Measurements from ENCODE around the gene GNAQ.
"Not testable (repeated sequence)": the region's sequence is repeated elsewhere in the genome, so short reads cannot be mapped to it uniquely, and the experiment has no call there.

GNAQ gene

GRCh38 chr9:77896938-77897667, 134.5 kb downstream of the GNAQ start:
- peak; percentile 44 for DNase-seq

DNA sequence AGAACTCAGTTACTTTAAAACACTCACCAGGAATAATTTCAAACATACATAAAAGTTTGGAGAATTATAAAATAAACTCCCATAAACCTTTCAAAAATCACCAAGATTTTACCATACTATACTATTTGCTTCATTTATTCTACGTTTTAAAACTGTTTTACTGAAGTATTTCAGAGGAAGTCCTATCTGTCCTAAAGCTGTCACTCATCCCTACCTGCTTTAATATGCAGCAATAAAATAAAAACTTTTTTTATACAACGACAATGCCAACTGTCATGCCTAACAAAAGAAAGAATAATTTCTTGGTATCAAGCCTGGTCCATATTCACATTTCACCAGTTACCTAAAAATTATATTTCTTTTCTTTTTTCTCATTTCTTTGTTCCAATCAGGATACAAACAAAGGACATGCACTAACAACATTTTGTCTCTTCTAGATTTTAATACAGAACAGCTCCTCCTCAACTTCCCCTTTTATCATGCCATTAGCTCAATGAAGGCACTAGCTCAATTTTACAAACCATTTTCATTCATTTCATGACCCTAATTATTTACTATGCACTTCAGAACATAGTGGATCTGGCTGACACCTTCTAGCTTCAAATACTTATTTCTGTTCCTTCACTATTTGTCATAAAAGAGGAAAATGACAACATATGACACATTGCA, 135.2 kb downstream of the GNAQ start:
- no peak for DNase-seq

DNA sequence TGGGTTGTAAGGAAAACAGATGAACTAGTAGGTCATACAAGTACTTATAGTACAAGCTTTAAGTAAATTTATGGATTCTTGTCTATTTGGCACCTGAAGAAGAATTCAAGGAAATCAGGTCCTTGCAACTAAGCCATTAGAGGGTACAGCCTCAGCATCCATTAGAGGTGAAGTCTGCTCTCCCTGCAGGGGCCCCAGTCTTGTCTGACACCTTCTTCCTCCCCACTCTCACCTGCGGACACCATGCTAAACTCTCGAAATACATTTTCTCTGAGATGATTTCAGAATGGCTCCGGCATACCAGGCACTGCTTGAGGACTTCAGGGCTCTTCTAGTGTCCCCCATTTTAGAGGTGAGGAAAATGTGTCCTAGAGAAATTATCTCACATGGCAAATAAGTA, 137.9 kb downstream of the GNAQ start:
- no peak for DNase-seq

GRCh38 chr9:77892955-77893514, 138.6 kb downstream of the GNAQ start:
- no peak for DNase-seq

DNA sequence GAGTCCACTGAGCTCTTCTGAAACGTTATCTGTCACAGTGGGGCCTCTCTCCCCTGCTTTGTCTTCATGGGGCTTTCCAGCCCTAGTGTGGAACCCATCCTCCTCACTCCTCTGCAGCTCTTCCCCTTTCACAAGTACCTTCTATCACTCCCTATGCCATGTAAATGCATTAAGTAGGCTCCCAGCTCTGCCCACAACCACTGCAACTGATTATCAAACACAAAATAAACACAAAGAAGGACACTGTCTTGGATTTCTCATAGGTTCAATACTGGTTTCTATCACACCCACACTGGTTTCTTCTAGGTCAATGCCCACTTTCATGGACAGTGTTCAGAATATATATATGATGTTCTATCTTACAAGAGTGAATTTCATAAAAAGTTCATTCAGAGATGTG, 139.4 kb downstream of the GNAQ start:
- DNase-seq = no peak

DNA sequence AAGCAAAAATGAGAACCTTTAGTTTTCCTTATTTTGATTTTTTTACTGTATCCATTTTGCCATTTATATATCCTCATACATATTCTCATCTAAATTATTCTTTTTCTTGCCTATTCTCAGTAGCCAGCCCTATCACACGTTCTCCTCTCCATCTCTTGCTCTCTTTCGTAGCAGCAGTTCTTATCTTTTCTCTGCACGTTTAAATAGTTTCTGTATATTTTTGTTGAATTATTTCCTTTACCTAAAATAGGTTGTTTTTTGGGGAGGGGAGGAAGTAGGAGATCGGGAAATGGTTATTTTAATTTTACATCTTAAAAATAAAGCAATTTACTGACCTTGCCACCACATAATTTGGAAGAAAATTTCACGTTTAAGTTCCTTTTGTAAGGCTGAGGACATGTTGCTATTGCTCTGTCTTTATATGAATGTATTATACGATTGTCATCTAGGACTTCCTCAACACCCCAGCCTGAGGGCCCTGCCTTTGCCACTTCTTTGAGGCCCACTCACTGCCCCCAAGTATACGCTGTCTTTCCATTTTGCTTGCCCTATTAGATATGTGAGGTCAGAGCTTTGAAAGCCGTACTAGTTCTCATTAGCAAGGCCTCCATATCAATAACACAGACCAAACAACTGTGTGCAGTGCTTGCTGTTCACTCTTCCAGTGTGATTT, 140.3 kb downstream of the GNAQ start:
- DNase-seq = no peak

DNA sequence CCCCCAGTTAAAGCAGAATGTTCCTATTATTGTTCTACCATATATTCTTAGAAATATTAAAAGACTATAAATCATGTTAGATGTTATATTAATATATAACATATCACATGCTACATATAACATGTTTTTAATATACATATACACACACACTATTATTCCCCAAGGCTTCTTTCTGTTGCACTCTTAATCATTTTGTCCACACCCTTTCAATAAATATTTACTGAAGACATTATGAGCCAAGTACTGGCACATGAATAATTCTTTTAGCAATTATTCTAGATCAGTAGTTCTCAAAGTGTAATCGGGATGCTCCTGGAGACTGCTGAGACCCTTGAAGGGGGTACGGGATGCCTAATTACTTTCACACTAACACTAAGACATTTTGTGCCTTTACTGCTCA, 143.9 kb downstream of the GNAQ start:
- no peak for DNase-seq

DNA sequence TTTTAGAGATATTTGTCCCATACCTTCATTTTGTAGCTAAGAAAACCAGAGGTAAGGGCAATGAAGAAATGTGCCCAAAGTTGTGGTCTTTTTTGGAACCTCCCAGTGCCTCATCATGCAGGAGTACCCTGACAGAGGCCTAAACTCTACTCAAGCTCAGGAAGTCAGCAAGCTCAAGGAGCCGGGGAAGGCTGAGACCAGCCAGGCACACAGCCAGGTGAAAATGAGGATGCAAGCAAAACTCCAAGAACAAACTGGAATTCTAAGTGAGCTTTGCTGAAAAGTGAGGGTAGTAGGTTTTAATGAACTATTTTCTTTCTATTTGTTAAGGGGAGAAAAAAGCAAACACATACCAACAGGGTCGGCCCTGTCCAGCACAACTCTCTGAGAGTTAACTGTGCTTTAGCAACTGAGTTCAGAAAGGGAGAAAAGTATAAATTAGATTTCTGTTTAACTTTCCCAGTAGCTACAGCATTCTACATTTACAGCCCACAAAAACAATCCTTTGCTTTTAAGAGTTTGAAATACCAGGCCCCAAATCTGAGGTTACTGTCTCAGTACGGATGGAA, 146.4 kb downstream of the GNAQ start:
- DNase-seq = no peak

GRCh38 chr9:77883846-77884771, 147.5 kb downstream of the GNAQ start:
- no peak for DNase-seq

DNA sequence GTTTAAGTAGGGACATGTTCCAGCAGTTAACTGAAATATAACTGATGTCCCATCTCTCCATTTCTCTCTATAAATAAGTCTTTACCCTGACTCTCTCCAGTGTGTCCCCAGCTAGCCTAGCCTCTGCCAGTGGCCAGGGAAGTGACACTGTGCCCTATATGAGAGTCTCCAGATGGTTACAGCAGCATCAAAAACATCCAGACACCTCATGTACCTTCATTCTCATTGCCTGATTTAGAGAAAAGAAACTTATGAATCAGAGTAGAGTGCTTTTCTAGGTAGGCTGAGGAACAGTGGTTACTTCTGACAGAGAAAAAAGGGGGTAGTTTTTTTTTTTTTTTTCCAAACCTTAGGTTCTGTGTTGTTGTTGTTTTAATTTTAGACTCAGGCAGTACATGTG, 148.5 kb downstream of the GNAQ start:
- no peak for DNase-seq

- no peak for DNase-seq
These were observed 149.3 kb downstream of the GNAQ start for GRCh38 chr9:77882294-77882693.

DNA sequence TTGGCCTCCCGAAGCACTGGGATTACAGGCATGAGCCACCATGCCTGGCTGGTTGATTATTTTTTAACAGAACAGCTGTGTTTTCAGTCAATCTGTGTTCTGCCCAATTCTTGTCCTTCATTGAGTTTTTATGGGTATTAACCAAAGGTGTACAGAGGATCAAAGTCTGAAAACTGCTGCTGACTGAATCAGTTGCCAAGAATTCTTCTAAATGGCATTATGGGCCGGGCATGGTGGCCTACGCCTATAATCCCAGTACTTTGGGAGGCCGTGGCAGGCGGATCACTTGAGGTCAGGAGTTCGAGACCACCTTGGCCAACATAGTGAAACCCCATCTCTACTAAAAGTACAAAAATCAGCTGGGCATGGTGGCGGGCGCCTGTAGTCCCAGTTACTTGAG, 150.0 kb downstream of the GNAQ start:
- not testable (repeated sequence) for DNase-seq

- DNase-seq = no peak
These were observed 150.5 kb downstream of the GNAQ start for GRCh38 chr9:77881111-77881510.

DNA sequence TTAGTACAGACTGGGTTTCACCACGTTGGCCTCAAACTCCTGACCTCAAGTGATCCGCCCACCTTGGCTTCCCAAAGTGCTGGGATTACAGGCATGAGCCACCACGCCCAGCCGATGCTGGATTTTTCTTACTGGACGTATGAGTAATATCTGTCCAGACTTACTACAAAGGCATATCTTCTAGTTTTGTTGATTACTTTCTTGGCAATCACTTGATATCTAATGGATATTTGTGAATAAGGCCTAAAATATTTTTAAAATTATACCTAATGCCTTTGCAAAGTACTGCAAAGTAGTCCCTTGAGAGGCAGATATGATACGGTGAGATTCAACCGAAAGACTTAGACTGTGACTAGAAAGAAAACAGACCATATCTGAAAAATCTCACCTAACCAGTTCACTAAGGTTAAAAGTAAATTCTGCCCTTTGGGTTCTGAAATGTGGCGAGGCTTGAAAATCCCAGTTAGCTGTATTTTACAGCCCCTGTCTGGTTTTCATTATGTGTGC, 152.1 kb downstream of the GNAQ start:
- DNase-seq = no peak

DNA sequence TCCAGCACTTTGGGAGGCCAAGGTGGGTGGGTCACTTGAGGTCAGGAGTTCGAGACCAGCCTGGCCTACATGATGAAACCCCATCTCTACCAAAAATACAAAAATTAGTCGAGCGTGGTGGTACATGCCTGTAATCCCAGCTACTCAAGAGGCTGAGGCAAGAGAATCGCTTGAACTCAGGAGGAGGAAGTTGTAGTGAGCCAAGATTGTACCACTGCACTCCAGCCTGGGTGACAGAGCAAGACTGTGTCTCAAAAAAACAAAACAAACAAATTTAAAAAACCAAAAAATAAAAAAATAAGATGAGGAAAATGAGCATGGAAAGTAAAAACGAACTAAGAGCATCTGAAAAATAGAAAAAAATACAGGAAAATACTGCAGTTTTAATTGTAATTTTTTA, 152.8 kb downstream of the GNAQ start:
- not testable (repeated sequence) for DNase-seq

- DNase-seq = no peak
These were observed 153.6 kb downstream of the GNAQ start for GRCh38 chr9:77877976-77878375.

- no peak for DNase-seq
These were observed 155.0 kb downstream of the GNAQ start for GRCh38 chr9:77876590-77876989.

- no peak for DNase-seq
These were observed 155.5 kb downstream of the GNAQ start for GRCh38 chr9:77876091-77876490.

DNA sequence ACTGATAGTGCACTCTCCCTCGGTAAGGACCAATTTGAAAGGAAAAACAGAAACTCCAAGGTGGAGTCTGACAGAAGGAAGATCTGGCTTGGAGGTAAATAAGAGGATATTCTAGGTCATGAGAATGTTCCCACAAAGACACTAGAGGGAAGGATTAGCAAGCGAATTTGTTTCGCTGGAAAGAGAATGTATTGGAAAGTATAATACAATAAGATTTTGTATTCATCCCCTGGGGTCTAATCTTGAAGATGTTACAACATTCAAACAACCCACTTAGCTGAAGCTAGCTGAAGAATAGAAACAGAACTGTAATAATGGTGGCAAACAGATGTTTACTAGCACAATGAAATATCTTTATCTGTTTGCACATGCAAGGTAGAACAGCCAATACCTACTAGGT, 158.7 kb downstream of the GNAQ start:
- DNase-seq = no peak

DNA sequence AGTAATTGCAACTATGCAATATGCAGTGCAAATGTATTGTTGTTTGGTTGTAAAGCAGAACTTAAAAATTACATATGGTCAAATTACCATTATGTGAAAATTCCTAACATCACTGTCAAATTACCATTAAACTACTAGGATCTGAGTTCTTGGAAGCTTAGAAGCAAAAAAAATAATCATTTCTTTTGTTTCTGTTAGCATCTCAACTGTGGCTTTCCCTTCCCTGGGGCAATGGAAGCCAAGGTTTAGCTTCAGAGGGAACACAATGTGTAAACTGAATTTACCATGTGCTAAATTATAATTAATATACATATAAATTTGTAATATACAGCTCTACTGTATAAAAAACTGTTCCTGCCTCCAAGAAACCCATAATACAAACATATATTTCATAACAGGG, 159.4 kb downstream of the GNAQ start:
- DNase-seq = no peak

- no peak for DNase-seq
These were observed 160.1 kb downstream of the GNAQ start for GRCh38 chr9:77871483-77871882.

- DNase-seq = no peak
These were observed 164.7 kb downstream of the GNAQ start for GRCh38 chr9:77866878-77867277.

Measured in NCI-H748 treated with DMSO at 0.1 percent for 48 hours (cell line).